SU-DHL-6 (cell line): ENCODE measurements around the gene ZSWIM4.

Experiments
- H2AFZ ChIP-seq: fragments of 200-600 bp; sonication (generic); 2 replicates; pipeline ENCODE4 v1.6.1; 2014; ENCODE audit warnings: low read depth, mild to moderate bottlenecking, moderate library complexity, mixed read lengths, antibody characterized with exemption, low read length; ENCODE audit not compliant: severe bottlenecking
- H3F3A ChIP-seq: fragments of 200-600 bp; shearing (Covaris generic); 2 replicates; pipeline ENCODE4 v1.6.0; 2016; ENCODE audit warnings: antibody characterized with exemption, mild to moderate bottlenecking; ENCODE audit not compliant: insufficient read depth
- H3K27ac ChIP-seq: fragments of 200-600 bp; sonication (generic); 2 replicates; pipeline ENCODE4 v1.5.1; 2016; ENCODE audit warnings: low read depth, mild to moderate bottlenecking, low read length, moderate library complexity, mixed read lengths
- H3K27me3 ChIP-seq: fragments of 200-600 bp; sonication (generic), shearing (Covaris generic); 2 replicates; pipeline ENCODE4 v1.6.0; 2014; ENCODE audit warnings: mild to moderate bottlenecking, low read length
- H3K36me3 ChIP-seq: fragments of 200-600 bp; sonication (generic); 2 replicates; pipeline ENCODE4 v1.6.1; 2014; ENCODE audit warnings: mild to moderate bottlenecking, low read length, mixed read lengths
- H3K4me2 ChIP-seq: fragments of 300-600, 200-600 bp; shearing (Covaris generic), sonication (generic); 2 replicates; pipeline ENCODE4 v1.6.0; 2014; ENCODE audit warnings: low read length, low read depth, mild to moderate bottlenecking; ENCODE audit not compliant: poor library complexity, severe bottlenecking
- H3K4me3 ChIP-seq: fragments of 200-600 bp; sonication (generic); 2 replicates; pipeline ENCODE4 v1.5.1; 2014; ENCODE audit warnings: antibody characterized with exemption, low read length, mild to moderate bottlenecking, mixed read lengths; ENCODE audit not compliant: insufficient read depth, poor library complexity, severe bottlenecking
- H3K79me2 ChIP-seq: fragments of 200-600 bp; sonication (generic); 2 replicates; pipeline ENCODE4 v1.6.1; 2014; ENCODE audit warnings: mild to moderate bottlenecking, low read length, moderate library complexity; ENCODE audit not compliant: insufficient read depth
- H3K9ac ChIP-seq: fragments of 200-600 bp; sonication (generic); 2 replicates; pipeline ENCODE4 v1.7.0; 2014; ENCODE audit warnings: mild to moderate bottlenecking, low read length
- H3K9me2 ChIP-seq: fragments of 200-600 bp; sonication (generic); replicated peaks from 2 replicates; pipeline ENCODE4 v1.6.1; 2014; ENCODE audit warnings: low read length; ENCODE audit not compliant: insufficient read depth
- H3K9me3 ChIP-seq: fragments of 200-600 bp; sonication (generic); 2 replicates; pipeline ENCODE4 v1.6.1; 2014; ENCODE audit warnings: low read length, mixed read lengths; ENCODE audit not compliant: insufficient read depth
- H4K20me1 ChIP-seq: fragments of 200-600 bp; sonication (generic); 2 replicates; pipeline ENCODE4 v1.6.1; 2014; ENCODE audit warnings: low read depth, mild to moderate bottlenecking, antibody characterized with exemption, low read length, moderate library complexity, mixed read lengths
- CTCF ChIP-seq: fragments of 200-600 bp; sonication (generic); IDR thresholded peaks from one replicate; pipeline ENCODE4 v1.5.1; 2017; ENCODE audit warnings: antibody characterized with exemption, mild to moderate bottlenecking, low read length, moderate library complexity; ENCODE audit not compliant: insufficient read depth, poor library complexity, severe bottlenecking
- EZH2phosphoT487 ChIP-seq: fragments of 200-600 bp; sonication (generic), shearing (Covaris generic); conservative IDR thresholded peaks from 2 replicates; pipeline ENCODE4 v1.6.1; 2018; ENCODE audit warnings: mild to moderate bottlenecking, antibody characterized with exemption, low read length, moderate library complexity, mixed read lengths

The ZSWIM4 gene

DNA sequence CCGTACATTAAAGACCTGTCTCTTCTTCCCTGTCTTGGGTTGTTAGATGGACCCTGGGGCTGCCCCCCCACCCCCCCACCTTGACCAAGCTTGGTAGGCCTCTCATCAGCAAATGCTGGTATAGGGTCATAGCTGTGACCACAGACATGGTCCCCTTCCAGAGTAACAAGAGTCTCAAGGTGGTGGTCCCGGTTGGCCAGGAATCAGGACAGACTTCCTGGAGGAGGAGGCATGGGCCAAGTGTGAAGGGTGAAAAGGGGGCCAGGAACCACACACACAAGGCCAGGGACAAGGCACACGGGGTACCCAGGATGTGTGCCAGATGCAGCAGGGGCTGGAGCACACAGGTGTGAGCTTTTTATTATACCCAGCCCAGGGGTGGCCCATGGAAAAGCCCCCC lies 32.0 kb upstream of the ZSWIM4 start:
- Histone ChIP-seq H3K36me3 (0 out of 2 replicates have a peak, but pooled peaks cover under 1% of the 10 kb centered on the region), H4K20me1 (no peaks in the 10 kb centered on the region; the same call in 1 of the 2 replicates), H3F3A (0 out of 2 replicates have a peak, but pooled peaks cover 8% of the 10 kb centered on the region), H3K27ac (no peak overlapping the region), H3K4me3 (no peak overlapping the region), H2AFZ (no peak overlapping the region), H3K9me3 (no peaks in the 10 kb centered on the region), H3K79me2 (no peaks in the 10 kb centered on the region), H3K9ac (no peak overlapping the region), H3K27me3 (no peaks in the 10 kb centered on the region), H3K4me2 (no peak overlapping the region), H3K9me2 (no peaks in the 10 kb centered on the region)
- TF ChIP-seq CTCF (no peak), EZH2phosphoT487 (no peak)

DNA sequence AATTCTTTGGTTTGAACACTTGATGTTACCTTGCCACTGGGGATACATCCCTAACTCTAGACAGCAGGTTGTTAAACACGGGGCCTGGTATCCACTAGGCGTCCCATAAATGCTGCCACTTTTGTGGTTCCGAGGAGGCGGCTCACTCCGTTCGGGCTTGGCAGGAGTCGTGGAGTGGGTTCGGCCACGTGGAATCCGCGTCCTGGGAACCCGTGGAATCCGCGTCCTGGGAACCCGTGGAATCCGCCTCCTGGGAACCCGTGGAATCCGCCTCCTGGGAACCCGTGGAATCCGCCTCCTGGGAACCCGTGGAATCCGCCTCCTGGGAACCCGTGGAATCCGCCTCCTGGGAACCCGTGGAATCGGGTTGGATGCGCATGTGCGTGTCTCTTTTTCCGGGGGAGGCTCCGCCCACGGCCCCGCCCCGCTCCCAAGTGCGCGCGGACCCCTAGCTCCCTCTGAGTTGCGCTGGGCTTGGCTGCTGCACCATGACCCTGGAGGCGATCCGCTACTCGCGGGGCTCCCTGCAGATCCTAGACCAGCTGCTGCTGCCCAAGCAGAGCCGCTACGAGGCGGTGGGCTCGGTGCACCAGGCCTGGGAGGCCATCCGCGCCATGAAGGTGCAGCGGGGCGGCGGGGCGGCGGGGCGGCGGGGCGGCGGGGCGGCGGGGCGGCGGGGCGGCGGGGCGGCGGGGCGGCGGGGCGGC lies 31.0 kb upstream of the ZSWIM4 start, which contains the start of gene MRI1:
Gene MRI1, plus strand, starts transcription at position 422 of the 707 bp plus-strand sequence. Its CDS starts 67 bp downstream, at position 489.
- Histone ChIP-seq H3K9me3 (no peaks in the 10 kb centered on the region), H4K20me1 (no peaks in the 10 kb centered on the region; the same call in 1 of the 2 replicates), H3K36me3 (no peaks in the 10 kb centered on the region), H3K4me3 (peak within 1 kb of the TSS; percentile 72), H2AFZ (peak within 1 kb of the TSS; percentile 33), H3K9me2 (no peaks in the 10 kb centered on the region), H3F3A (0 out of 2 replicates have a peak, but pooled peaks cover 8% of the 10 kb centered on the region), H3K27ac (no peak within 1 kb of the TSS), H3K79me2 (no peaks in the 10 kb centered on the region), H3K27me3 (no peaks in the 10 kb centered on the region), H3K4me2 (peak within 1 kb of the TSS; percentile 55), H3K9ac (peak within 1 kb of the TSS; percentile 62)
- TF ChIP-seq EZH2phosphoT487 (no peak), CTCF (no peak)

DNA sequence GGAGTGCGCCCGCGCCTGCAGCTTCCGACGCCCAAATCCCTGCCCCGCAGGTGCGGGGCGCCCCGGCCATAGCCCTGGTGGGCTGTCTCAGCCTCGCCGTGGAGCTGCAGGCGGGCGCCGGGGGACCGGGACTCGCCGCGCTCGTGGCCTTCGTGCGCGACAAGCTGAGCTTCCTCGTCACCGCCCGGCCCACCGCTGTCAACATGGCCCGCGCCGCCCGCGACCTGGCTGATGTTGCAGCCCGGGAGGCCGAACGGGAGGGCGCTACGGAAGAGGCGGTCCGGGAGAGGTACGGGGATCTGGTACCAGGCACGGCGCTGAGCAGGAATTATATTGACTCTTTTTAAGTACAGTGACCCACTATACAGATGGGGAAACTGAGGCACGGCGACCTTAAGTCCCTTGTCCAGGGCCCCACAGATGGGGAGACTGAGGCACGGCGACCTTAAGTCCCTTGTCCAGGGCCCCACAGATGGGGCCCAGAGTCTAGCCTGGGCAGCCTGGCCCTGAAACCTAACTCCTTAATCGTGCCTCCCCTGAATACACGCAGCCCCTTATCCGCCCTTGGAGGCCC lies 30.3 kb upstream of the ZSWIM4 start:
- Histone ChIP-seq H3K27me3 (no peaks in the 10 kb centered on the region), H3K9me3 (no peaks in the 10 kb centered on the region), H3K27ac (no peak overlapping the region), H4K20me1 (no peaks in the 10 kb centered on the region; the same call in 1 of the 2 replicates), H3K9ac (peak overlapping the region; percentile 62), H2AFZ (no peak overlapping the region), H3F3A (0 out of 2 replicates have a peak, but pooled peaks cover 8% of the 10 kb centered on the region), H3K9me2 (no peaks in the 10 kb centered on the region), H3K79me2 (no peaks in the 10 kb centered on the region), H3K36me3 (no peaks in the 10 kb centered on the region; the same call in 1 of the 2 replicates), H3K4me3 (peak overlapping the region; percentile 72), H3K4me2 (peak overlapping the region; percentile 55)
- no peak for TF ChIP-seq EZH2phosphoT487
- TF ChIP-seq CTCF, result no peak
